Mucosa of stomach (tissue), 1 donor: ENCODE data around the gene PLD1.

ENCODE experiments used
- H3K27me3 ChIP-seq: one replicate; pipeline ENCODE4 v1.7.0; 2013; ENCODE audit warnings: mild to moderate bottlenecking, low read length; ENCODE audit not compliant: control insufficient read depth, insufficient read depth
- H3K36me3 ChIP-seq: one replicate; pipeline ENCODE4 v1.7.0; 2013; ENCODE audit warnings: low read length; ENCODE audit not compliant: control insufficient read depth, insufficient read depth
- H3K4me1 ChIP-seq: one replicate; pipeline ENCODE4 v1.7.0; 2013; ENCODE audit warnings: mild to moderate bottlenecking, low read length; ENCODE audit not compliant: control insufficient read depth, insufficient read depth
- H3K4me3 ChIP-seq: one replicate; pipeline ENCODE4 v1.7.0; 2013; ENCODE audit warnings: low read length
- H3K9ac ChIP-seq: one replicate; pipeline ENCODE4 v1.7.0; 2013; ENCODE audit warnings: mild to moderate bottlenecking, low read length, moderate library complexity
- H3K9me3 ChIP-seq: one replicate; pipeline ENCODE4 v1.7.0; 2013; ENCODE audit warnings: mild to moderate bottlenecking, low read length, moderate library complexity; ENCODE audit not compliant: control insufficient read depth
- donor health status: Pancreatic carcinoma.

PLD1 gene

DNA sequence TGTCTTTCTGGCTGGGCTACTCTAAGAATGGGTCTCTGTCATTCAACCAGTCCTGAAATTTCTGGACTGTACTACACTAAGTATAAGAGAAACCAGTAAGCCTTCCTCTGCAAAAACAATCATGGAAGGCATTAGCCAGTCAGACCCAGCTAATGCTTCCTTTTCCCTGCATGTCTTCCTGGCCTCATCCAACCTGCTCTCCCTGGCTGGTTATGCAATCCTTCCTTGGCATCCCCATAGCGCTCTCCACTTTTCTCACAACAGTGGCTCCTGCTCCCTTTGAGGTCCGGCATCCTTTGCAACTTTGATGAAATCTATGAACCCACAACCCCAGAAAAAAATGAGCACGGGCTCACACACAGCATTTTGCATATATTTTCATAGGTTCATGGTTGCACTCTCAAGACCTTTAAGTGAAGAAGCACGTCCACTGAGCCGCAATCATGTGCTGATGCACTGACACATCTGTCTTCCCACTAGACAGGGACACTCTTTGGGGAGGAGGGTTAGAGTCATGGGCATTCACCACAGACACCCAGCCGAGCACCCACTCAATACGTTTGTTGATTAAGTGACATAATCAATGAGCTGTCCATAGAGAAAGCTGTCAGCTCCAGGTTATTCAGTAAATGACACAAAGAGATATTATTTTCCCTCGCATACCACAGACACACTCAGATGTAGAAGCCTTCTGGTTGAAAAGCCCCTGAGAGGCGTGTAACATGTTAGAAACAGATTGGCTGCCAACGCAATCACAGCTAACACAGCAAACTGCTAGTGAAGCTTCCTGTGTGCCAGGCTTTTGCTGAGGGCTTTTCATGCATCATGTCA, 66.7 kb downstream of the PLD1 start:
- H3K9me3 ChIP-seq, result no peaks in the 10 kb centered on the region
- H3K4me3 ChIP-seq, result no peak overlapping the region
- no peaks in the 10 kb centered on the region for H3K27me3 ChIP-seq
- H3K9ac ChIP-seq, result no peak overlapping the region
- H3K4me1 ChIP-seq, result no peaks in the 10 kb centered on the region
- H3K36me3 ChIP-seq, result no peaks in the 10 kb centered on the region

- Histone ChIP-seq H3K4me3 (no peak overlapping the region), H3K36me3 (no peaks in the 10 kb centered on the region), H3K4me1 (no peaks in the 10 kb centered on the region)
Measured at GRCh38 chr3:171741377-171741776, 68.9 kb downstream of the PLD1 start.

DNA sequence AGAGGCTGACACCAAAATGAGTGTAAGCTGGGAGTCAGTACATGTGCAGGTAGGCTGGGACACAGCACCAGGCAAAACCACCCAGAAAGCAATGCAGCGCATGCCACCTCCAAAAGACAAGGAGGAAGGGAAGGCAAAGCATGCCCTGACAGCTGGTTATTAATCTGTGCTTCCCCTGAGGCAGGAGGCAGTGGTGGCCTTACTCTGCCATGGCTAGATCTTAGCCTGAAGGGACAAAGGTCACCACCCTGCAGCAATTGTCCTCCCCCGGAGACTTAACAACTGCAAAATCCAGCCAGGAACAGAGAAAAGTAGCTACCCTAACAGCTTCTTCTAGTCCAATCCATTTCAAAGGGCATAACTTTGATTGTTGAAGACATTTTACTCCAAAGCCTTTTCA, 73.7 kb downstream of the PLD1 start:
- no peaks in the 10 kb centered on the region for H3K27me3 ChIP-seq
- no peak overlapping the region for H3K4me3 ChIP-seq
- no peaks in the 10 kb centered on the region for H3K4me1 ChIP-seq
- H3K36me3 ChIP-seq, result no peaks in the 10 kb centered on the region
- H3K9me3 ChIP-seq, result no peaks in the 10 kb centered on the region
- no peak overlapping the region for H3K9ac ChIP-seq

More at GRCh38 chr3:171741377-171741776, 68.9 kb downstream of the PLD1 start:
- H3K9ac ChIP-seq, result no peak overlapping the region
- H3K27me3 ChIP-seq, result no peaks in the 10 kb centered on the region
- no peaks in the 10 kb centered on the region for H3K9me3 ChIP-seq

DNA sequence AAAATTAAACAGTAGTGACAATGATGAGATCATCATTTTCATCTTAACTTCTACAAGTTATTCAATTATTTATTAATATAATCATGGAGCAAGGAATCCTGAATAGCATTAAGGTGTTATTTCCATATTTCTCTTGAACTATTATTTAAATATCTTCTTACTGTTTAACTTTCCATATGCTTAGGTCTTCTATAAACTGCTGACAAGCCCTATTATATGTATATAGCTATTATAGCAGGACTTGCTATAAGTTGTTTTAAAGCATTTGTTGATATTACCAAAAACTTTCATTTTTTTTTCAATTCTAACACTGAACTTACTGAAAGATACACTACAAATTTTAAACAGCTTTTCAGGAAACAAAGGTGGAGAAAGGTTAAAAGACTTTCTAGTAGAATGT, 76.7 kb downstream of the PLD1 start:
- Histone ChIP-seq H3K9me3 (no peaks in the 10 kb centered on the region), H3K36me3 (no peaks in the 10 kb centered on the region), H3K9ac (no peak overlapping the region), H3K4me3 (no peak overlapping the region), H3K27me3 (no peaks in the 10 kb centered on the region), H3K4me1 (no peaks in the 10 kb centered on the region)

GRCh38 chr3:171732756-171733155, 77.5 kb downstream of the PLD1 start:
- Histone ChIP-seq H3K36me3 (no peaks in the 10 kb centered on the region), H3K9me3 (no peaks in the 10 kb centered on the region), H3K4me1 (no peaks in the 10 kb centered on the region), H3K9ac (no peak overlapping the region), H3K27me3 (no peaks in the 10 kb centered on the region), H3K4me3 (no peak overlapping the region)

GRCh38 chr3:171731691-171732090, 78.6 kb downstream of the PLD1 start:
- no peaks in the 10 kb centered on the region for H3K4me1 ChIP-seq
- no peak overlapping the region for H3K4me3 ChIP-seq
- no peaks in the 10 kb centered on the region for H3K36me3 ChIP-seq
- H3K27me3 ChIP-seq, result no peaks in the 10 kb centered on the region
- H3K9me3 ChIP-seq, result no peaks in the 10 kb centered on the region
- H3K9ac ChIP-seq, result no peak overlapping the region

DNA sequence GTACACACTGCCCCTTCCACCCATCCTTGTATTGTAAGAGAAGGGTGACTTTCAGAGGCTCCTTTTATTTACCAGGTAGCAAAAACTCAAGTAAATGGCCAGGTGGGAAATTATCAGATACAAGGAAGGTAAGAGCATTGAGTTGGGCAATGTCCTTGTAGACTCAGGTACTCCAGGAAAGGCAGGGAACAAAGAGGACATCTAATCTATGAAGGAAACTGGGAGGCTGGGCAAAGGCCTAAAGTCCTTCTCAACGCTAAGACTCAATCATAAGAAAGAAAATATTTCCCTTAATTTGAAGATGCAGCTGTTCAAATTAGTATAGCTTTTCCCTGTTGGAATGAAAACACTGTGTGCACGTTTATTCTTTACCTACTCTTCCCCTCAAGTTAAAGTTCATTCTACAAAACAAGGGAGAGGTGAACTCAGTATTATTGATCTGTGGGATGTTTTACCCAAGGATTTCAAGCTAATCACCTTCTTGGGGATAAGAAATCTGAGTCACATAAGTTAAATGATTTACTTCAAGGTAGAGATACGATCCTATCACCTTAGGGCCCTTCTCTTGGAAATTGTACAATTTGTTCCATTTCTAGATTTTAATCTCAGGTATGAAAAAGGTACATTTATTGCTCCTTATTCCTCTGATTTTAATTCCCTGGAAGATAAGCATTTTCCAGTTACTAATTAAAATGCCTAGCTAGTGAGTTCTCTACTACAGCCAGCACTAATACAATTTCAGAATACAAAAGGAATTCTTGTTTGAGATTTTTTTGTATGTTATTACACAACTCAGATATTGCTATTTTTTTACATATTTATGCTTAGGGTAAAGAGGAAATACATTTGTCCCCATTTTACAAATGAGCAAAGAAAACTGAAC, 80.6 kb downstream of the PLD1 start:
- H3K9me3 ChIP-seq, result no peaks in the 10 kb centered on the region
- no peaks in the 10 kb centered on the region for H3K27me3 ChIP-seq
- H3K4me3 ChIP-seq, result no peak overlapping the region
- H3K9ac ChIP-seq, result no peak overlapping the region
- no peaks in the 10 kb centered on the region for H3K4me1 ChIP-seq
- no peaks in the 10 kb centered on the region for H3K36me3 ChIP-seq

DNA sequence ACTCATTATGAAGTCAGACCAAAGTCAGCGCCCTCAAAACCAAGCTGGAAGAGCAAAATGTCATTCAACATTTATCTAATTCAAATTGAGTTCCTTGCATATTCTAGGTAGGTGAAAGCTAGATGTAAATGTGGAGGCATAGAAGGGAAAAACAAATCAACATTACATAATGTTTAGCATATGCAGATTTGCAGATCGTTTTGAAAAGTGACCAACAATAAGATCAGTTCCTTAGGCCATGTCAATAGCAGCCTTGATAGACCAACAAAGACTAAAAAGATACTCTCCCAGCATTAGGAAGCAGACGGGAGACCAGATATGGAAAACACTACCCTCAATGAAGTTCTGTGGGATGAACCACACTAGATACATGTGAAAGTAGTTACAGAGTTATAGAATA, 83.0 kb downstream of the PLD1 start:
- Histone ChIP-seq H3K9ac (no peak overlapping the region), H3K36me3 (no peaks in the 10 kb centered on the region), H3K9me3 (no peaks in the 10 kb centered on the region), H3K4me1 (no peaks in the 10 kb centered on the region), H3K4me3 (no peak overlapping the region), H3K27me3 (no peaks in the 10 kb centered on the region)

GRCh38 chr3:171718493-171719185, 91.6 kb downstream of the PLD1 start:
- no peaks in the 10 kb centered on the region for H3K36me3 ChIP-seq
- no peaks in the 10 kb centered on the region for H3K4me1 ChIP-seq
- no peak overlapping the region for H3K9ac ChIP-seq
- H3K9me3 ChIP-seq, result no peaks in the 10 kb centered on the region
- no peak overlapping the region for H3K4me3 ChIP-seq
- H3K27me3 ChIP-seq, result no peaks in the 10 kb centered on the region

DNA sequence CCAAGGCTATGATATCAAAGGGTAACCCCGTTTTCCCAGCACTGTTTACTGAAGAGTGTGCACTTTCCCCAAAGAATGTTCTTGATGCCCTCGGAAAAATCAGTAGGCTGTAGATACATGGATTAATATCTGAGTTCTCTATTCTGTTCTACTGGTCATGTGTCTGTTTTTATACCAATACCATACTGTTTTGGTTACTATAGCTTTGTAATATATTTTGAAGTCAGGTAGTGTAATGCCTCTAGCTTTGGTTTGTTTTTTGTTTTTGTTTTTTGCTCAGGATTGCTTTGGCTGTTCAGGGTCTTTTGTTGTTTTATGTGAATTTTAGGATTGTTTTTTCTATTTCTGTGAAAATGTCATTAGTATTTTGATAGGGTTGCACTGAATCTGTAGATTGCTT, 95.1 kb downstream of the PLD1 start:
- Histone ChIP-seq H3K4me3 (no peak overlapping the region), H3K4me1 (no peaks in the 10 kb centered on the region), H3K27me3 (no peaks in the 10 kb centered on the region), H3K9me3 (no peaks in the 10 kb centered on the region), H3K9ac (no peak overlapping the region), H3K36me3 (no peaks in the 10 kb centered on the region)

- Histone ChIP-seq H3K36me3 (no peaks in the 10 kb centered on the region), H3K9me3 (no peaks in the 10 kb centered on the region), H3K9ac (no peak overlapping the region), H3K4me1 (no peaks in the 10 kb centered on the region), H3K27me3 (no peaks in the 10 kb centered on the region), H3K4me3 (no peak overlapping the region)
Measured at GRCh38 chr3:171712171-171712938, 97.9 kb downstream of the PLD1 start.
